GM19372 (cell line): Measurements from ENCODE around the gene RPRD1A.
A peak's percentile ranks its signal among the peaks of the same experiment; 100 is the strongest.
"Not testable (repeated sequence)": the region's sequence is repeated elsewhere in the genome, so short reads cannot be mapped to it uniquely, and the experiment has no call there.

Experiments
- ATAC-seq: cut with Tn5 transposase; IDR thresholded peaks from one replicate; pipeline ENCODE4 v1.9.1; 2021; ENCODE audit warnings: mild to moderate bottlenecking, low read depth, moderate library complexity; ENCODE audit not compliant: unreplicated experiment

Gene RPRD1A

GRCh38 chr18:36034299-36034895 is 33.0 kb downstream of the RPRD1A start:
- no peak for ATAC-seq

GRCh38 chr18:36031903-36032302 is 35.5 kb downstream of the RPRD1A start:
- no peak for ATAC-seq

- no peak for ATAC-seq
Measured at GRCh38 chr18:36031407-36031806, 36.0 kb downstream of the RPRD1A start.

GRCh38 chr18:36028859-36029258 is 38.5 kb downstream of the RPRD1A start:
- ATAC-seq, result no peak

- ATAC-seq, result no peak
Measured at GRCh38 chr18:36025025-36025424, 42.3 kb downstream of the RPRD1A start.

GRCh38 chr18:36024241-36024640 is 43.1 kb downstream of the RPRD1A start:
- ATAC-seq, result not testable (repeated sequence)

- ATAC-seq, result no peak
Measured at GRCh38 chr18:36023336-36023735, 44.0 kb downstream of the RPRD1A start.

GRCh38 chr18:36020174-36020711 is 47.1 kb downstream of the RPRD1A start:
- no peak for ATAC-seq

GRCh38 chr18:36017232-36017631 is 50.1 kb downstream of the RPRD1A start:
- no peak for ATAC-seq

GRCh38 chr18:36015629-36016028 is 51.7 kb downstream of the RPRD1A start:
- ATAC-seq, result peak; percentile 90

GRCh38 chr18:36012891-36013290 is 54.5 kb downstream of the RPRD1A start:
- no peak for ATAC-seq

- no peak for ATAC-seq
Measured at GRCh38 chr18:36009214-36009613, 58.1 kb downstream of the RPRD1A start.

GRCh38 chr18:36006997-36007396 is 60.4 kb downstream of the RPRD1A start:
- ATAC-seq, result no peak

- ATAC-seq, result no peak
Measured at GRCh38 chr18:35999925-36000324, 67.4 kb downstream of the RPRD1A start.

- ATAC-seq, result no peak
Measured at GRCh38 chr18:35998967-35999366, 68.4 kb downstream of the RPRD1A start.

- no peak for ATAC-seq
Measured at GRCh38 chr18:35993013-35993412, 74.3 kb downstream of the RPRD1A start.

GRCh38 chr18:35991696-35992095 is 75.7 kb downstream of the RPRD1A start:
- no peak for ATAC-seq

- ATAC-seq, result no peak
Measured at GRCh38 chr18:35983818-35984217, 83.5 kb downstream of the RPRD1A start.

- no peak for ATAC-seq
Measured at GRCh38 chr18:35983147-35983546, 84.2 kb downstream of the RPRD1A start.

- no peak for ATAC-seq
Measured at GRCh38 chr18:35982409-35983114, 84.8 kb downstream of the RPRD1A start.

- no peak for ATAC-seq
Measured at GRCh38 chr18:35979112-35979511, 88.2 kb downstream of the RPRD1A start.

GRCh38 chr18:35974181-35974580 is 93.2 kb downstream of the RPRD1A start:
- ATAC-seq, result no peak
